GM10847 (cell line): ENCODE results near the gene GSN.

Experiments
- POLR2A ChIP-seq: IDR thresholded peaks from 2 replicates; pipeline ENCODE4 v1.6.1; 2011; ENCODE audit not compliant: insufficient read length; ENCODE audit errors: extremely low read depth

The GSN gene

DNA sequence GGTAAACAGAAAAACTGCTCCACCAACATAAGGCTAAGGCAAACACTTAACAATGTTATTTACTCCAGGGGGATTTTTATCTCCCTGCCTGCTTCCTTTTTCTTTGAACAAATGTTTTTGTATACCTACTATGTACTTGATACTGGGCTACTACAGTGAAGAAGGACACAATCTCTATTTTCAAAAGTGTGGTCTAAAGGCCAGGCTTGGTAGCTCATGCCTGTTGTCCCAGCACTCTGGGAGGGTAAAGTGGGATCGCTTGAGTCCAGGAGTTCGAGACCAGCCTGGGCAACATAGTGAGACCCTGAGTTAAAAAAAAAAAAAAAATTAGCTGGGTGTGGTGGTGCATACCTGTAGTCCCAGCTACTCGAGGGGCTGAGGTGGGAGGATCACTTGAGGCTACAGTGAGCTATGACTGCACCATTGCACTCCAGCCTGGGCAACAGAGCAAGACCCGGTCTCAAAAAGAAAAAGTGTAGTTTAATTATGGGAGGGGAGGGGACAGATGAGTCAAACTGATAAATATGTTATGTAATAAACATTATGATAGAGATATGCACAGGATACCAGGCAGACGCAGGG, 98.7 kb downstream of the GSN start:
- TF ChIP-seq POLR2A, result no peak

DNA sequence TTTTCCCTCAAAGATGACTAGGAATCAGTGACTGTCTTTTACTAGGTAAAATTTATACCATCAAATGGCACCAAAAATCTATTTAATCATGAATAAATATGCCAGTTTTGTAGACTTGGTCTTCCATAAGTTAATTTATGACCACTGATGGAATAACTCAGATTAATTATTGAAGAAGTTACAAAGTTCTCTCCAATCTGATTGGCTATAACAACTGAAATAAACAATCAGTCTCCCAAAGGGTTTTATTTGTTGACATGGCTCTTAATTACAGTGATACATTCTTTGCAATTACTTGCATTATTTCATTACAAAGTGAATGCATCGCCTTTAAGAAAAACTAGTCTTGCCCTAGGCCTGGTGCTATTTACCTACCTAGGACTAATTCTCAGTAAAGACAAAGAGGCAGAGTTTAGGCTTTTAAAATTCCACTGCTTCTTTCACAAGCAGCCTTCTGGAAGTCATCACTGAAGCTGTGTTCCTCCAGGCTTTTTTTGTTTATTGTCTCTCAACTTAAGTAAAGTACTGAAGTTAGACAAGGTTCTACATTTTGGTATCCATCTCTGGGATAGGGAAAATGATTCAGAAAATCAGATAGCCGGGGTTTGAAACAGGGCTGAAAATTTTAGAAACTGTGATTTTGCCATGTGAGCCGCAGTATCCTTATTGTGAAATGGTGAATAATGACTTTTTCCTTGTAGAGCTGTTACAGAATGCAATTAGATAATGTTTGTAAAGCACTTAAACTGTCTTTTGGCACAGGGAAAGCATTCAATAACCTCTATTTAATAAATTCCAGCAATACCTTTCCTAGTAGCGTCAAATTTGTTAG, 99.6 kb downstream of the GSN start:
- no peak for TF ChIP-seq POLR2A

DNA sequence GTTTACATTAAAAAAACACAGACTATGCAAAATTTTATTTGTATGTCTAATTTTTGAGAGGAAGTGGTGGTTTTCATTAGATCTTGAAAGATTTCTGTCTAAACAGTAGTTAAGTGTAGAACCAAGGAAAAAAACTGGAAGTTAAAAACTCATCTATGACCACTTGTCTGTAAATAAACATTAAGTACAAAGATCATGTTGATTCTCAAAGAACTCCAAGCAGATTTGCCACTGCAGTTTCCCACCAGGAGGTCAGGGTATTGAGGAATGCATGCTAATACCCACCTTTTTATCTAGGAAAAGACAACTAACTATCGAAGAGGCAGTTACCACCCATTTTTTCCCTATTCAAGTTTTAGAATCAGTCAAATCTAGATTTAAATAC, 100.2 kb downstream of the GSN start:
- no peak for TF ChIP-seq POLR2A

DNA sequence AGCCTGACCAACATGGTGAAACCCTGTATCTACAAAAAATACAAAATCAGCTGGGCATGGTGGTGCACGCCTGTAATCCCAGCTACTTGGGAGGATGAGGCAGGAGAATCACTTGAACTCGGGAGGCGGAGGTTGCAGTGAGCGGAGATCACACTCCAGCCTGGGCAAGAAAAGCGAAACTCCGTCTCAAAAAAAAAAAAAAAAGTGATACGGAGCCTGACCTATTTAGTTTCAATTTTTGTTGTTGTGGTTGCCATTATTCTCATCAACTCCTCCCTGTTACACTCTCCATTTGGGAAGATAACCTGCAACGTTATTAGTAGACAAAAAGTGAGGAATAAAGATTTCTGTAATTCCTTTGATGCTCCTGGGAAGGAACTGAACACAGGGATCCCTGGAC, 100.8 kb downstream of the GSN start:
- TF ChIP-seq POLR2A, result no peak

DNA sequence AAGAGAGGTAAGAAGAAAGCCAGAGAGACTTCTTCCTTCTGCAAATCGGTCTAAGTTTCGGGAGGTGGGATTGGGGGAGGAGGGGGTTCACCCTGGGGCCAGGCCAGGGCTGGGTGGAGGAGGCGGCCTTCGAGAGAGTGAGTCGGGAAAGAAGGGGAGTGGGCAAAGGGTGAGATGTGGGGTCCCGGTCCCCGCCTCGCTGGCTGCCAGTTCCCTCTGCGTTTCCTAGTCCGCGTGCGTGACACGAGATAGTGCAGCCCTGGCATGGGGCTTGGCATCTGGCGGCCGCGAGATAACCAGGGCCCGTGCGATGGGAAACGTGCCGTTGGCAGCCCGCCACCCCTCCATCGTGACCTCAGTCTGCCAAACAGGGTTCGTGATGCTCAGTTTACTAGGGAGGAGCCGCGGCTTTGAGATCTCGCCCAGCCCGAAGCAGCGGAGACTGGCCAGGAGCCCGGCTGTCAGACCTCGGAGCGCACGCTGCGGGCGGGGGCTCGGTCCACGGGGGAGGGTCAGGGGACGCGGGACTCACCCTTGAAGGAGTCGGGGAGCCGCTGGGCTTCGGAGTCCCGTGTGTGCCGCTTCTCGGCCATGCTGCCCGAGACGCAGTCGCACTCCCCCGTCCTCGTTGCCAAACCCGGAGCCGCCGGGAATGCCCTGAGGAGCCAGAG, 101.8 kb downstream of the GSN start, which contains the start of gene STOM:
TSS of gene STOM (minus strand) at position 656 of the 671 bp plus-strand sequence. CDS start at position 593, 63 bp downstream.
- TF ChIP-seq POLR2A, result peak; percentile 64

DNA sequence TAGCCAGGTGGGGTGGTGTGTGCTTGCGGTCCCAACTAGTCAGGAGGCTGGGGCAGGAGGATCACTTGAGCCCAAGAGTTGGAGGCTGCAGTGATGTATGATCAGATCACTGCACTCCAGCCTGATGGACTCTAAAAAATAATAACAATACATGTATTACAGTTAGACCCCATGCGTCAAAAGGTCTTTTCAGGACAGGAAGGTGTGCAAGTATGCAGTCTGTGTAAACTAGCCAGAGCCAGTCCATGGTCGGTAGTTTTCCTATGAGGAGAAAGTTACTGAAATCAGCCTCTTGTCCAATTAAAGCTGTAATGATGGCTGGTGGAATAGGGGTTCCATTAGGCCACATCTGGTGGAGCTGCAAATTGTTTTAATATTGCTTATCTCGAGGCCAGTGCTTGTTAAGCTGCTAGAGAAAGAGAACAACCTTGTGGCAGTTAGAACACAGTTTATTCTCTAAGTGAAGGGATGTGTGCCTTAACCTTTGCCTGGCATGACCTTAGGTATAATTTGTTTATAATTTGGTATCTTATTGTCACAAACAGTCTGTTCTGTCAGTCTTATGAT, 103.6 kb downstream of the GSN start:
- TF ChIP-seq POLR2A, result no peak

DNA sequence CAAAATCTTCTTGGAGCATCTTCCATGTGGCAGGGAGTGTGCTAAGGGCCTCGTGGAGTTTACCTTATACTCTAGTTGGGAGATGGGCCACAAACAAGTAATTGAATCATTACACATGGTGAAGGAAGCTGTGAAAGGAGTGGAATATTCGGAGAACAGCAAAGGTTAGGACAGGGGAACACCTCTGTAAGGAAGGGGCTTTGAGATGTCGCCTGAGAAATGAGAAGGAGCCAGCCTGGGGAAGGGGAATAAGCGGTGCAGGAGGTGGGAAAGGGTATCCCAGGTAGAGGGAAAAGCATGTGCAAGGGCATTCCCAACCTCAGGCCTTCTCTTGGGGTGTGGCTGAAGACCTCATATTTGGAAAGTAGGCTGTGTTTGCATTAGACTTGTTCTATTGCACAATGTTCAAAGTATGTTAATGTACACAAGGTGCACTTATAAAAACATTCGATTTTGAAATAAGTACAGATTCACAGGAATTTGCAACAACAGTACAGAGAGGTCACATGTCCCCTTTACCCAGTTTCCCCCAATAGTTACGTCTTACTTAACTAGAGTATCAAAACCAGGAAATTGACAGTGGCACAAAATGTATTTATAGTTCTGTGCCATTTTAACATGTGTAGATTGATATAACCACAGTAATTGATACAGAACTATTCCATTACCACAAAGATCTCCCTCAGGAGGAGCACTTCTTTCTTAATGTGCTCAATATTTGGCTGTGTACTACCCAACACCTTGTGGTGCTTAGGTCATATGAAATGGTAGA, 104.5 kb downstream of the GSN start:
- TF ChIP-seq POLR2A, result no peak

DNA sequence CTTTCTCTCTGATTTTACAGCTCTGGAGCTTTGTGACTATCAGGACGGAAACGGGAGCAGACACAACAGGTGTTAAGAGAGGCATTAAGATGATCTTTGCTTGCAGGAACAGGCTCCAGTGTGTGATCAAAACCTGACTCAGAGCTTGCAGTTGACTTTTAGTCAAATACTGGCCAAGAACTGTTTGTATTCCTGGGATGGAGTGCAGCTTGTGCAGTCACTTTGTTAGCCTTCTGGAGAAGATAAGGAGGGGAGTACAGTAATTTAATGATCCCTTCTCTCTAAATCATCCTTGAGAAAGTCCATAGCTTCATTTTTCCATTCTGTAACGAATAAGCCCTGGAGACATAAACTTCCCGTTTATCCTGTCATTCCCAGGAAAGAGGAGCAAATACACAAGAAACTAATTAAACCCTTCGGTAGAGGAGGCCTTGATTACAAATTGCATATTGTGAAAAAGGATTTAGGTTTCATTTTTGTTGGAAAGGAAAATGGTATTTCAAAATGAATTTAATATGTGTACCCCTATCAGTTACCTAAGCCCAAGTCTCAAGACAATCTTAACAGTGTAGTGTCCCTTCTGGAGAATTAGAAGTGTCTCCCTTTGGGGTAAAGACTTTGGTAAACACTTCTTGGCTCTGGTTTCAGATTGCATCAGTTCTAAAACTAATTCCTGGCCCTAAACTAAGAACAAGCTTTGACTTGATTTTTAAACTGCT, 105.2 kb downstream of the GSN start:
- TF ChIP-seq POLR2A, result no peak

DNA sequence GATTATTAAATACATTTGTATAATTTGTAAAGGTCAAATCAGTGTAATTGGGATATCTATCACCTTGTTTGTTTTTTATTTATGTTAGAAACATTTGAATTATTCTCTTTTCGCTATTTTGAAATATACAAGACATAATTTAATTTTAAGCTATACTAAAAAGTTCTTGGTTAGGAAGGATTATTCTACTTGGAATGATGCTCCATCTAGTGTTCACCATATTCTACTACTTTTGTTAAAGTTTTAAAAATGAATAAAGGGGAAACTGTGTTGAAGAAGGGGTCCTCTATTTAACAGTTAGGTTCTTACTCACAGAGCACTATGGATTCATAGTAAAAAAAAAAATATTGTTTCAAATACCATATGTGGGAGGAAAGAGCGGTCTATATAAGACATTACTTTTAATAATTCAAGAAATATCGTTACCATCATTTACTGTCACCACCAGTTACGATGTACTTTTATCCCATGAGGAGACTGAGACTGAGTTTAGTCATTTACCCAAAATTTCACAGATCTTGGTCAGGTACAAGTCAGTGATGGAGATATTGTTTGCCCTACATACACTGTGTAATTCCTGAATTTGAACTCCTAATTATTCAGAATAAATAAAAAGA, 108.4 kb downstream of the GSN start:
- TF ChIP-seq POLR2A, result no peak

DNA sequence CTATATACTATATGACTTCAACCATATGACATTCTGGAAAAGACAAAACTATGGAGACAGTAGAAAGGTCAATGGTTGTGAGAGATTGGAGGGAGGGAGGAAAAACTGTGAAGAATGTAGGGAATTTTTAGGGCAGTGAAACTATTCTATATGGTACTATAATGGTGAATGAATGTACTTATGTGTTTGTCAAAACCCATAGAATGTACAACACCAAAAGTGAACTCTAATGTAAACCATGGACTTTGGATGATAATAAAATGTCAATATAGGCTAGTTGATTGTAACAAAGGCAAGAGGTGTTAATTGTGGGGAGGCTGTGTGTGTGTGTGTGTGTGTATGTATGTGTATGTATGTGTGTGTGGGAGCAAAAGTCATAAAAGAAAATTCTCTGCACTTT, 112.9 kb downstream of the GSN start:
- no peak for TF ChIP-seq POLR2A
